ENCODE results near the gene ABCC8. TPM values are rescaled to one million over a fixed set of nuclear protein-coding genes. Genes with fewer than 3 reads are reported as not detected.

The ABCC8 gene
- polyA plus RNA-seq, 3 donors: not detected

DNA sequence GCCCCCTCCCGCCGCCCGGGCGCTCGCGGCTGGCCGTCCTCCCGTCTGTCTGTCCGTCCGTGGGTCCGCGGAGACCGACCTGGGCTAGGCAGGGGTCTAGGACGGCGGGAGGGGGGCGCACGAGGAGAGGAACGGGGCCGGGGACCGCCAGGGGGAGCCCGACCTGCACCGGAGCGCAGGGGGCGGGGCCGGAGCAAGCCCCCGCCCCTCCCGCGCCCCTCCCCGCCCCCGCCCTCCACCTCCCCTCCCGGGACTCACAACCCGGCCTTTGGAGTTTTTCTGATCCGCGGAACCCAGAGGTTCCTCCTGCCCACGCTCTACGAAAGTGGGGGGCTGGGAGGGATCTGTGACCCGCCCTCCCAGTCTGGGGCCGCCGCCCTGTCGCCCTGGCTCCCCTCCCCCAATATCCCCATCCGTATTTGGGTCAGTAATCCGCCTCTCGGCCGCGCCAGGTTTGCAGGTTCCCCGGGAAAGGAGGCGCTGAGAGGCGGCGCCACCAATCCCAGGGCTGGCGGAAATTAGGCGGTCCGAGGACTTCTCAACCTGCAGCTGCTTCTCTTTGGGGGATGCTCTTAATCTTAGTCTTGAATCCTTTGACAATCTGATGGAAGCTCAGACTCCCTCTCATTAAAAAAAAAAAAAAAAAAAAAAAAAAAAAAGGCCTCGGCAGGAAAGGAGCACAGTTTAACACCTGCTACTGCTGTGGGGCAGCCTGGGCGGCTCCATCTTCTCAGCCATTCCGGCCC is 87.3 kb downstream of the ABCC8 start:
- peaks cover 10 to 13% of the 10 kb centered on the region in 2 donors for H3K4me1 ChIP-seq (ENCODE audit: control insufficient read depth in 1 of 2, insufficient read depth in 2 of 2, low read length in 2 of 2)
- H3K27me3 ChIP-seq (ENCODE audit: control insufficient read depth in 2 of 2, insufficient read depth in 2 of 2, low read length in 2 of 2): peaks cover 3 to 28% of the 10 kb centered on the region in 2 donors
- Mint-ChIP-seq H3K36me3 (peaks cover 0 to 4% of the 10 kb centered on the region in 2 donors), H3K4me1 (peaks cover 10% of the 10 kb centered on the region), H3K27ac (no peak overlapping the region), H3K4me3 (peak overlapping the region; percentile 73 to 86), H3K9me3 (peaks cover 0 to 1% (median 0%) of the 10 kb centered on the region in 7 donors), H3K27me3 (ENCODE audit: low read depth in 3 of 3) (peaks cover 16 to 30% (median 25%) of the 10 kb centered on the region in 3 donors)
- H3K9me3 ChIP-seq (replicated peaks in 1 of 2; ENCODE audit: control insufficient read depth in 1 of 2, insufficient read depth in 1 of 2, low read length in 2 of 2): no peaks in the 10 kb centered on the region
- peak; percentile 70 for TF ChIP-seq CTCF (IDR thresholded peaks at IDR 0.05)
- intact Hi-C loops (cut with micrococcal nuclease): loop anchor here in 1 of 2 donors (5.0 kb wide), 1 partner anchor 113 kb away; no protein-coding TSS in a partner anchor
- H3K4me2 ChIP-seq (replicated peaks; ENCODE audit: extremely low read depth, low read length, poor library complexity, severe bottlenecking): peak overlapping the region; percentile 78
- H4K20me1 ChIP-seq (ENCODE audit: insufficient read depth, low read length): no peaks in the 10 kb centered on the region
- no peaks in the 10 kb centered on the region for H3K79me2 ChIP-seq (ENCODE audit: insufficient read depth, low read length)
- peak overlapping the region; percentile 77 for H2AFZ ChIP-seq (ENCODE audit: insufficient read depth, low read depth, low read length, poor library complexity, severe bottlenecking)
- no peak overlapping the region for H3K27ac ChIP-seq (ENCODE audit: low read depth in 1 of 2, low read length in 2 of 2)
- no peaks in the 10 kb centered on the region for H3K36me3 ChIP-seq (replicated peaks in 1 of 2; ENCODE audit: control insufficient read depth in 1 of 2, insufficient read depth in 2 of 2, low read length in 2 of 2)
- WGBS (ENCODE audit: insufficient coverage): under 1% methylated on average over 15 of the region's 55 CpGs
- H3K4me3 ChIP-seq (replicated peaks in 1 of 3; ENCODE audit: low read depth in 2 of 3, low read length in 3 of 3): peak overlapping the region; percentile 39 to 71 (median 40)
- DNase-seq: peak; percentile 39 to 68 (median 41)
- peak overlapping the region; percentile 59 for H3K9ac ChIP-seq (ENCODE audit: insufficient read depth, low read length, poor library complexity, severe bottlenecking)

- peaks cover 12% of the 10 kb centered on the region for H3K4me1 Mint-ChIP-seq
- H3K9ac ChIP-seq (ENCODE audit: insufficient read depth, low read length, poor library complexity, severe bottlenecking): peak within 1 kb of the TSS; percentile 59
- H3K27ac Mint-ChIP-seq: peak within 1 kb of the TSS in 2 of 7 donors; percentile 14 to 35
- 6% methylated on average over 48 of the region's 53 CpGs for WGBS (ENCODE audit: insufficient coverage)
- no peaks in the 10 kb centered on the region for H3K79me2 ChIP-seq (ENCODE audit: insufficient read depth, low read length)
- peaks cover 0 to 1% (median 0%) of the 10 kb centered on the region in 7 donors for H3K9me3 Mint-ChIP-seq
- DNase-seq: no peak
- intact Hi-C loops (cut with micrococcal nuclease): loop anchor here in 1 of 2 donors (5.0 kb wide), 1 partner anchor 114 kb away; no protein-coding TSS in a partner anchor
- H3K4me3 Mint-ChIP-seq: peak within 1 kb of the TSS; percentile 75 to 86
- peaks cover 12 to 13% of the 10 kb centered on the region in 2 donors for H3K4me1 ChIP-seq (ENCODE audit: control insufficient read depth in 1 of 2, insufficient read depth in 2 of 2, low read length in 2 of 2)
- peak within 1 kb of the TSS; percentile 77 for H2AFZ ChIP-seq (ENCODE audit: insufficient read depth, low read depth, low read length, poor library complexity, severe bottlenecking)
- peak within 1 kb of the TSS; percentile 39 to 71 (median 40) for H3K4me3 ChIP-seq (replicated peaks in 1 of 3; ENCODE audit: low read depth in 2 of 3, low read length in 3 of 3)
- H3K27ac ChIP-seq (ENCODE audit: low read depth in 1 of 2, low read length in 2 of 2): no peak within 1 kb of the TSS
- H3K27me3 ChIP-seq (ENCODE audit: control insufficient read depth in 2 of 2, insufficient read depth in 2 of 2, low read length in 2 of 2): peaks cover 3 to 28% of the 10 kb centered on the region in 2 donors
- no peaks in the 10 kb centered on the region for H3K9me3 ChIP-seq (replicated peaks in 1 of 2; ENCODE audit: control insufficient read depth in 1 of 2, insufficient read depth in 1 of 2, low read length in 2 of 2)
- peaks cover 16 to 30% (median 25%) of the 10 kb centered on the region in 3 donors for H3K27me3 Mint-ChIP-seq (ENCODE audit: low read depth in 3 of 3)
- no peak for TF ChIP-seq CTCF (IDR thresholded peaks at IDR 0.05)
- H3K36me3 ChIP-seq (replicated peaks in 1 of 2; ENCODE audit: control insufficient read depth in 1 of 2, insufficient read depth in 2 of 2, low read length in 2 of 2): no peaks in the 10 kb centered on the region
- H3K4me2 ChIP-seq (replicated peaks; ENCODE audit: extremely low read depth, low read length, poor library complexity, severe bottlenecking): peak within 1 kb of the TSS; percentile 78
- peaks cover 0 to 4% of the 10 kb centered on the region in 2 donors for H3K36me3 Mint-ChIP-seq
- H4K20me1 ChIP-seq (ENCODE audit: insufficient read depth, low read length): no peaks in the 10 kb centered on the region
These were observed 87.9 kb downstream of the ABCC8 start, which contains the start of gene KCNJ11 for GRCh38 chr11:17388609-17389210. Gene KCNJ11, minus strand, starts transcription at chr11:17388659. Its CDS starts 568 bp downstream, at chr11:17388091.

Measured in CD14-positive monocyte (primary cell).